ENCODE data around the gene DSP. TPM values are rescaled to one million over a fixed set of nuclear protein-coding genes. Genes with fewer than 3 reads are reported as not detected.

Gene DSP
- total RNA-seq, 1 experiment from 2014 or later: 104 TPM

DNA sequence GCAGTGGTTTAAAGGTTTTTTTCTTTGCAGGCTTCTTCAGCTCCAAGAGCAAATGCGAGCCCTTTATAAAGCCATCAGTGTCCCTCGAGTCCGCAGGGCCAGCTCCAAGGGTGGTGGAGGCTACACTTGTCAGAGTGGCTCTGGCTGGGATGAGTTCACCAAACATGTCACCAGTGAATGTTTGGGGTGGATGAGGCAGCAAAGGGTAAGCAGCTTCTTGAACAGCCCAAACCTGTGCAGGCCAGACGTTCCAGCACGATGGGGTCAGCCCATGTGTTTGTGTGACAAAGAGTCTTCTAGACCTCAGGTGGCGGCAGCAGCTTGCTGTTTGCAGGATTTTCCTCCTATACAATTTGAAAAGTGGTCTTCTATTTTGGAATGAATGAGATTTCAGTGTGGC, 17.7 kb downstream of the DSP start:
- no peak overlapping the region for H3K27ac ChIP-seq (ENCODE audit: low read depth, low read length)
- peaks cover 10% of the 10 kb centered on the region for H3K79me2 ChIP-seq (ENCODE audit: insufficient read depth, low read length)
- H3K4me3 ChIP-seq (replicated peaks in 1 of 2; ENCODE audit: low read depth in 1 of 2, low read length in 2 of 2): no peak overlapping the region
- POLR2A ChIA-PET: no interaction called here
- H3K9me3 ChIP-seq (ENCODE audit: control insufficient read depth in 1 of 2, insufficient read depth in 1 of 2, low read depth in 1 of 2, low read length in 2 of 2): no peaks in the 10 kb centered on the region
- DNase-seq (ENCODE audit: low read depth, low spot score): no peak
- H3K36me3 ChIP-seq (ENCODE audit: control insufficient read depth in 1 of 2, insufficient read depth in 2 of 2, low read length in 2 of 2): peaks cover 53 to 58% of the 10 kb centered on the region in 2 experiments
- ATAC-seq: no peak
- CTCF ChIA-PET: no interaction called here
- intact Hi-C loops (cut with micrococcal nuclease): no loop called here
- H3K4me2 ChIP-seq (ENCODE audit: low read length): no peak overlapping the region
- no peak for TF ChIP-seq FOSL1 (IDR thresholded peaks at IDR 0.05; ENCODE audit: low read depth)
- H4K20me1 ChIP-seq (ENCODE audit: insufficient read depth): no peaks in the 10 kb centered on the region
- no peak overlapping the region for H3K9ac ChIP-seq (ENCODE audit: low read length)
- H3K27me3 ChIP-seq (ENCODE audit: insufficient read depth, low read length): no peaks in the 10 kb centered on the region
- no peaks in the 10 kb centered on the region for H3K9me2 ChIP-seq (ENCODE audit: insufficient read depth)
- H2AFZ ChIP-seq (ENCODE audit: low read depth, low read length, poor library complexity, severe bottlenecking): no peak overlapping the region
- no TSS peak for BruUV-seq (replicated peaks)
- H3K4me1 ChIP-seq (ENCODE audit: control insufficient read depth in 1 of 2, insufficient read depth in 2 of 2, low read length in 2 of 2): no peaks in the 10 kb centered on the region
- RAD21 ChIA-PET (ENCODE audit: low non-redundant PET in 1 of 2, low total read pairs in 2 of 2, uncharacterized antibody in 2 of 2, unreplicated experiment in 2 of 2): no interaction called here

DNA sequence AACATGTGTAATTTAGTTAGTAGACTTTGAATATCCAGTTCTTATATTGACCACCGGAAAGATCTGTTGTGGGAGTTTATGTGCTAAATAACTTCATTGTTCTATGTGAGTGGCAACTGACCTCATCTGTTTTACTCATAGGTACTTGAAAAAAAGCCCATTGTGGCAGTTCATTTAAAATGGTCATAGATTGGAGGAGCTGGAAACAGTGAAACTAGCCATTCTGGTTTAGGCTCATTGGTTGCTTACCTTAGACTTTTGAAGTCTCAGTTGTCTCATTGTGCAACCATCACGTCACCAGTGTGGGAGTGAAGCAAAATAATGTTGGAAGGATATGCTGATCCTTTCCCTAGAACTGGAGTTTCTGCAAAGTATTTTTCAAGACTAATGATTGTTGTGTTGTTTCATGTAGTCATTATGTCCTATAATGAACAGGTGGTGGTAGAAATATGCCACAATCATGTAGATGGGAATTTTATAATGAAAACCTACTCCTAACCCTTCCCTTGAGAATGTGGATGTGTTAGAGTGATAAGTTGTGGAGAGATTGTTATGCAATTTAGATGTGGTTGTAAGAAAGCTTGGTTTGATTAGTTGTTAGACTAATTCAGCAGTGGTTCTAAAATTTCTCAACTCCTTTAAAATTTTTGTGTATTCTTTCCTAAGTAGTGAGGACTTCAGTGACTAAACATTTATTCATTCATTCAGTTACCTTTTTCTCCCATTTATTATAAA, 18.3 kb downstream of the DSP start:
- H3K4me3 ChIP-seq (replicated peaks in 1 of 2; ENCODE audit: low read depth in 1 of 2, low read length in 2 of 2): no peak overlapping the region
- H3K9ac ChIP-seq (ENCODE audit: low read length): no peak overlapping the region
- RAD21 ChIA-PET (ENCODE audit: low non-redundant PET in 1 of 2, low total read pairs in 2 of 2, uncharacterized antibody in 2 of 2, unreplicated experiment in 2 of 2): interaction anchor here in 1 of 2 experiments (0.7 kb wide), 1 partner anchor 143 kb away, joined by 3 read pairs; no protein-coding TSS in a partner anchor
- no peaks in the 10 kb centered on the region for H3K27me3 ChIP-seq (ENCODE audit: insufficient read depth, low read length)
- CTCF ChIA-PET: no interaction called here
- H3K9me3 ChIP-seq (ENCODE audit: control insufficient read depth in 1 of 2, insufficient read depth in 1 of 2, low read depth in 1 of 2, low read length in 2 of 2): no peaks in the 10 kb centered on the region
- H3K9me2 ChIP-seq (ENCODE audit: insufficient read depth): no peaks in the 10 kb centered on the region
- no peak for ATAC-seq
- intact Hi-C loops (cut with micrococcal nuclease): no loop called here
- H3K4me2 ChIP-seq (ENCODE audit: low read length): no peak overlapping the region
- TSS peak; percentile 6 for BruUV-seq (replicated peaks)
- peaks cover 5% of the 10 kb centered on the region; the same call in 1 of the 2 replicates for H3K79me2 ChIP-seq (ENCODE audit: insufficient read depth, low read length)
- H4K20me1 ChIP-seq (ENCODE audit: insufficient read depth): no peaks in the 10 kb centered on the region
- H3K36me3 ChIP-seq (ENCODE audit: control insufficient read depth in 1 of 2, insufficient read depth in 2 of 2, low read length in 2 of 2): peaks cover 55 to 62% of the 10 kb centered on the region in 2 experiments
- DNase-seq (ENCODE audit: low read depth, low spot score): no peak
- TF ChIP-seq YY1 (IDR thresholded peaks at IDR 0.05; ENCODE audit: extremely low read depth, insufficient replicate concordance, low read depth, low read length) (no peak), SRF (IDR thresholded peaks at IDR 0.05; ENCODE audit: low read depth) (no peak), EGR1 (IDR thresholded peaks at IDR 0.05; ENCODE audit: low read depth) (no peak), JUND (IDR thresholded peaks at IDR 0.05) (no peak), ZNF274 (IDR thresholded peaks at IDR 0.05; ENCODE audit: low read depth, low read length) (no peak), CBX3 (IDR thresholded peaks at IDR 0.05; ENCODE audit: low read depth) (no peak)
- TF ChIP-seq, protein P1, sequence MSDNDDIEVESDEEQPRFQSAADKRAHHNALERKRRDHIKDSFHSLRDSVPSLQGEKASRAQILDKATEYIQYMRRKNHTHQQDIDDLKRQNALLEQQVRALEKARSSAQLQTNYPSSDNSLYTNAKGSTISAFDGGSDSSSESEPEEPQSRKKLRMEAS (IDR thresholded peaks at IDR 0.05): no peak
- H3K4me1 ChIP-seq (ENCODE audit: control insufficient read depth in 1 of 2, insufficient read depth in 2 of 2, low read length in 2 of 2): no peaks in the 10 kb centered on the region
- H3K27ac ChIP-seq (ENCODE audit: low read depth, low read length): no peak overlapping the region
- POLR2A ChIA-PET: no interaction called here
- no peak overlapping the region for H2AFZ ChIP-seq (ENCODE audit: low read depth, low read length, poor library complexity, severe bottlenecking)

All from HCT116 (cell line).